ENCODE measurements around the gene SRD5A3.
"Not testable (repeated sequence)": the region's sequence is repeated elsewhere in the genome, so short reads cannot be mapped to it uniquely, and the experiment has no call there.

Gene SRD5A3

DNA sequence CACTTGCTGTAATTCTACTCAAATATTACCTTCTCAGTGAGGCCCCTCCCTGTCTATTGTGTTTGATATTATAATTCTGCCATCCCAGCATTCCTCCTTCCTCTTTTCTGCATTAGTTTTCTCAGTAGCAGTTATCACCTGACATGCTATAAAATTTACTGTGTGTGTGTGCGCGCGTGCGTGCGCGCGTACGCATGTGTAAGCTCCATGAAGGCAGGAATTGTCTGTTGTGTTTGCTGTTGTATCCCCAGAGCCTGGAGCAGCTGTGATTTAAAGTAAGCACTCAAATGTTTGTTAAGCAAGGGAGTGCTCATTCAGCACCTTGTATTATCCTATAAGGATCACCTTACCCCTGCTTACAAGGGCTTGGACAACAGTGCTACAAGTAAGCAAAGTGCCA lies 8.6 kb downstream of the SRD5A3 start:
- no peak overlapping the region for H3K4me3 ChIP-seq (replicated peaks; ENCODE audit: low read depth, low read length)
- DNase-seq (ENCODE audit: low read depth): no peak
- TF ChIP-seq, protein P1, sequence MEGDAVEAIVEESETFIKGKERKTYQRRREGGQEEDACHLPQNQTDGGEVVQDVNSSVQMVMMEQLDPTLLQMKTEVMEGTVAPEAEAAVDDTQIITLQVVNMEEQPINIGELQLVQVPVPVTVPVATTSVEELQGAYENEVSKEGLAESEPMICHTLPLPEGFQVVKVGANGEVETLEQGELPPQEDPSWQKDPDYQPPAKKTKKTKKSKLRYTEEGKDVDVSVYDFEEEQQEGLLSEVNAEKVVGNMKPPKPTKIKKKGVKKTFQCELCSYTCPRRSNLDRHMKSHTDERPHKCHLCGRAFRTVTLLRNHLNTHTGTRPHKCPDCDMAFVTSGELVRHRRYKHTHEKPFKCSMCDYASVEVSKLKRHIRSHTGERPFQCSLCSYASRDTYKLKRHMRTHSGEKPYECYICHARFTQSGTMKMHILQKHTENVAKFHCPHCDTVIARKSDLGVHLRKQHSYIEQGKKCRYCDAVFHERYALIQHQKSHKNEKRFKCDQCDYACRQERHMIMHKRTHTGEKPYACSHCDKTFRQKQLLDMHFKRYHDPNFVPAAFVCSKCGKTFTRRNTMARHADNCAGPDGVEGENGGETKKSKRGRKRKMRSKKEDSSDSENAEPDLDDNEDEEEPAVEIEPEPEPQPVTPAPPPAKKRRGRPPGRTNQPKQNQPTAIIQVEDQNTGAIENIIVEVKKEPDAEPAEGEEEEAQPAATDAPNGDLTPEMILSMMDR (IDR thresholded peaks at IDR 0.05; ENCODE audit: low read length, missing control alignments): no peak

DNA sequence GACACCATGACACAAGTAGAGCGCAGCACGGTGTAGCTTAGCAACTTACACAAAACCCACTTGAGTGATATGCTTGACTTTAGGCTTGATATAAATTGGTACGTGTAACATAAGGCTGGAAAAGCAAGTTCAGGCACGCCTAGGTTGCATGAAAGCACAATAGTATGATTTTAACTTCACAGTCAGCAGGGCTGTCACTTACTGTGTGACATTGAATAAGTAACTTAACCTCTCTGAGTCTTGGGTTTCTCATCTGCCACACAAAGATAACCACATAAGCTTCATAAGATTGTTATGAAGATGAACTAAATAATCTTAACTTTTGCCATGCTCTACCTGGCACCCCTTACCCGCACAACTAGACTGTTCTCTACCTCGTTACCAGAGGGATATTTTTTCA lies 9.5 kb downstream of the SRD5A3 start:
- no peak overlapping the region for H3K4me3 ChIP-seq (replicated peaks; ENCODE audit: low read depth, low read length)

DNA sequence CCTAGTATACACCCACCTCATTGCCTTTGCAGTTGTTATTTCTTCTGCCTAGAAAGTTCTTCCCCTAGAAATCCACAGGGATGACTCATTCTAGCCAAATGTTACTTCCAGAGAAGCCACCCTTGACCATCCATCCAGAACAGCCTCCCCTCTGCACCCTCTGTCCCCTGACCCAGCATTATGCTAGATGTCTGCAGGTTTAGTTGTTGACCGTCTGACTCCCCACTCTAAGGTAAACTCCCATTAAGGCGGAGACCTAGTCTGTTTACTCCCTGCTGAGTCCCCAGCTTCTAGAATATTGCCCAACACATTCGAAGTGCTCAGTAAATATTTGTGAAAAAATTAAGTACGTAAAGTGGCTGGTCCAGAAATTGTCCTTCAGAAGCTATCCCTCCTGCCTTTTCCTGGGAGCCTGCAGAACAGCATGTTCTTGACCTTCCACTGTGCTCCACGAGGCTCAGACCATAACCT lies 11.0 kb downstream of the SRD5A3 start:
- TF ChIP-seq, protein P1 (IDR thresholded peaks at IDR 0.05; ENCODE audit: low read length, missing control alignments): no peak
- H3K4me3 ChIP-seq (replicated peaks; ENCODE audit: low read depth, low read length): no peak overlapping the region
- DNase-seq (ENCODE audit: low read depth): peak; percentile 27

More for the DNA sequence above, 9.5 kb downstream of the SRD5A3 start:
- no peak for DNase-seq (ENCODE audit: low read depth)
- TF ChIP-seq, protein P1 (IDR thresholded peaks at IDR 0.05; ENCODE audit: low read length, missing control alignments): no peak

DNA sequence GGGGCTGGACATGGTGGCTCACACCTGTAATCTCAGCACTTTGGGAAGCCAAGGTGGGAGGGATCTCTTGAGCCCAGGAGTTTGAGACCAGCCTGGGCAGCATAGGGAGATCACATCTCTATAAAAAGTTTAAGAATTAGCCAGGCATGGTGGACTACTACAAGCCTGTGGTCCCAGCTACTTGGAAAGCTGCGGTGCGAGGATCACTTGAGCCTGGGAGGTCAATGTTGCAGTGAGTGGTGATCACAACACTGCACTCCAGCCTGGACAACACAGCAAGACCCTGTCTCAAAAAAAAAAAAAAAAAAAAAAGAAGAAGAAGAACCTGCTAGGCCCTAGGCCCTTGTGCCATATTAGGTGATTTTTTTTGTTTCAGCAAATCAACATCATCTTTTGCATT lies 12.2 kb downstream of the SRD5A3 start:
- H3K4me3 ChIP-seq (replicated peaks; ENCODE audit: low read depth, low read length): no peak overlapping the region
- no peak for DNase-seq (ENCODE audit: low read depth)
- TF ChIP-seq, protein P1 (IDR thresholded peaks at IDR 0.05; ENCODE audit: low read length, missing control alignments): no peak

DNA sequence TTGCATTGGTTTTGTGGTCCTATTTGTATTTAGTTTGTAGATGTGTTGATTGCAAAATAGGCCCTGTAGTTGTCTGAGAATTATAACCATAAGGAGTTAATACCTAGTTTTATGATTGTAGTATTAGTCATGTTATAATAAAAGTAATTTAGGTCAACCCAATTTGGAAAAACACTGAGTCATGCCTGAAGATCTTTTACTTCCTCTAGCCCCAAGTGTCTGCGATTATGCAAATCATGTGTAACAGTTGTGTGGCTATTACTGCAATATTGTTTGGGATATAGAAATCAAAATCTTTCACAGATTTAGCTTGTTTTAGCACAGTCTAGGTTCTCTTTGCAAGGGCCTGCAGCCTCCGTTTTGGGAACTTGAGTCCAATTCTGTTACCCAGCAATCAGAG lies 12.6 kb downstream of the SRD5A3 start:
- peak; percentile 75 for DNase-seq (ENCODE audit: low read depth)
- no peak overlapping the region for H3K4me3 ChIP-seq (replicated peaks; ENCODE audit: low read depth, low read length)
- TF ChIP-seq, protein P1 (IDR thresholded peaks at IDR 0.05; ENCODE audit: low read length, missing control alignments): no peak

DNA sequence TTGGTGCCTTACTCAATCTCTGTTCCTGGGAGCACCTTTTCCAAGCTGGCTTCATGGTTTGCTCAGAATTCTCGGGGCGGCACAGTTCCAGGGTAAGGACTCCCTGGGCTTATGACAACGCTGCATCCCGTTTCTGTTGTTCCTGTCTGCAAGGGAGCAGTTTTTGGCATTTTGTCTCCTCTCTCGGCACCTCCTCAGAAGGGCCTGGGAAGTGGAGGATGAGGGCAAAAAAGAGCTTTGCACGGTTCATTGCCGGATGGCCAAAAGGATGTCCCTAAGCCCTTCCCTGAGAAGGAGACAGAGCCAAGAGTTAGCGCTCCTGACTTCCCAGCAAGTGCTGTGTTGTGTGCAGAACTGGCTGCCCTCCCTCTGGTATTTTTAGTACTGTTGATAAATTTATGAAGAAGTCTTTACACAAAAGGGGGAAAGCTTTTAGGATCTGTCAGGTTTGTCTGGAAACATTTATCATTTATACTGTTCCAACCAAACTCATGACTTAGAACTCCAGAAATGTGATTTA lies 13.4 kb downstream of the SRD5A3 start:
- H3K4me3 ChIP-seq (replicated peaks; ENCODE audit: low read depth, low read length): no peak overlapping the region
- DNase-seq (ENCODE audit: low read depth): no peak
- TF ChIP-seq, protein P1 (IDR thresholded peaks at IDR 0.05; ENCODE audit: low read length, missing control alignments): no peak

DNA sequence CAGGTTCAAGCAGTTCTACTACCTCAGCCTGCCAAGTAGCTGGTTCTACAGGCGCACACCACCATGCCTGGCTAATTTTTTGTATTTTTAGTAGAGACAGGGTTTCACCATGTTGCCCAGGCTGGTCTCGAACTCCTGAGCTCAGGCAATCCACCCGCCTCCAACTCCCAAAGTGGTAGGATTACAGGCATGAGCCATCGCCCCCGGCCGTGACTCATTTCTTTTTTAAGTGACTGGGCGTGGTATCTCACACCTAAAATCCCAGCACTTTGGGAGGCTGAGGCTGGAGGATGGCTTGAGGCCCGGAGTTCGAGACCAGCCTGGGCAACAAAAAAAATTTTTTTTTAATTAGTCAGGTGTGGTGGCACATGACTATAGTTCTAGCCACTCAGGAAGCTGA lies 16.9 kb downstream of the SRD5A3 start:
- DNase-seq (ENCODE audit: low read depth); H3K4me3 ChIP-seq (replicated peaks; ENCODE audit: low read depth, low read length): not testable (repeated sequence)
